Tibial nerve (tissue), 3 donors: ENCODE measurements around the gene ALLC.

Experiments used
- POLR2A ChIP-seq, 2 donors: fragments of 450-650 bp; IDR thresholded peaks; one replicate each; pipeline ENCODE4 v1.6.1; 2017; ENCODE audit warnings: antibody characterized with exemption in 2 of 2, mild to moderate bottlenecking in 2 of 2, moderate library complexity in 2 of 2
- TF ChIP-seq, protein P1 (sequence below), 5 experiments: fragments of 200-600 bp in 3 of 5; fragments of 450-650 bp in 2 of 5; sonication (generic) in 3 of 5; IDR thresholded peaks; one replicate each; pipeline ENCODE4 v1.5.1; 2016 to 2019; ENCODE audit warnings: antibody characterized with exemption in 5 of 5, mild to moderate bottlenecking in 3 of 5, moderate library complexity in 2 of 5

DNA sequence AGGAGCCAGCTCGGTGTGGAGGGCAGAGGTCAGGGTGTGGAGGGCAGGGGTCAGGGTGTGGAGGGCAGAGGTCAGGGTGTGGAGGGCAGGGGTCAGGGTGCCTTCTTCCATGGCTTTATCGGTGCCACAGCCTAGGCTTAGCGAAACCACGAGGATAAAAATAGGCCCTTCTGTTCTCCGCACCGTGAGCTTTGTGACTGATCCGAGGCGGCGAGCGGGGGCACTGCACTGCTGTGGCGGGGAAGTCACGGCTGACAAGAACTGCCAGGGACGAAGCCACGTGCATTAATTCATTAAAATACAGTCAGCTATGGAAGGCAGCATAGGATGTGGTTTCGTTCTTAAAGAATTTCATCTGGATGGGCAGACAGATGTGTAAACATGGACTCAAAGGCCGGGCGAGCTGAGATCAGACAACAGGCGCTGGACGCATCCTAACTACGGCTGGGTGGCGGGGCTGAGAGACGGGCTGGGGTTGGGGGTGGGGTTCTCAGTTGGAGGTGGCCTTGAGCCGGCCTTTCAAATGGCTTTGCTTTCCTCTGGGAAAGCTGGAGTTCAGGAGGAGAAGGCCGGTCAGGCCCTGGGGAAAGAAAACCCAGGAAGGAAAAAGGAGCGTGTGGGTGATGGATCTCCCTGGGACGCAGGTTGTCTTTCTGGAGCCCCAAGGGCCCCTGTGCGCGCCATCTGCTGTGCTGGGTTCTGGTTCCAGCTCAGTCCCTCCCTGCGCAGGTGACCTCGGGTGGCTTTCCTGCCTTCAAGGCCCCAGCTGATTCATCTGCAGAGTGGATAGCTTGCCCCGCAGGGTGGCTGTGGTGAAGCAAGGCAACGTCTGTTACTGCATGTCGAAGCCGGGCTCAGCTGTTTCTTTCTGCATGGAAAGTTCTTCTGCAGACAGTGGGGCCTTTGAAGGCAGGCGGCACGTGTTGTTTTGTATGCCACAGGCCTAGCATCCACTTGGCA is 958 bp upstream of the ALLC start:
- no peak for TF ChIP-seq POLR2A (IDR thresholded peaks at IDR 0.05)
- TF ChIP-seq, protein P1, sequence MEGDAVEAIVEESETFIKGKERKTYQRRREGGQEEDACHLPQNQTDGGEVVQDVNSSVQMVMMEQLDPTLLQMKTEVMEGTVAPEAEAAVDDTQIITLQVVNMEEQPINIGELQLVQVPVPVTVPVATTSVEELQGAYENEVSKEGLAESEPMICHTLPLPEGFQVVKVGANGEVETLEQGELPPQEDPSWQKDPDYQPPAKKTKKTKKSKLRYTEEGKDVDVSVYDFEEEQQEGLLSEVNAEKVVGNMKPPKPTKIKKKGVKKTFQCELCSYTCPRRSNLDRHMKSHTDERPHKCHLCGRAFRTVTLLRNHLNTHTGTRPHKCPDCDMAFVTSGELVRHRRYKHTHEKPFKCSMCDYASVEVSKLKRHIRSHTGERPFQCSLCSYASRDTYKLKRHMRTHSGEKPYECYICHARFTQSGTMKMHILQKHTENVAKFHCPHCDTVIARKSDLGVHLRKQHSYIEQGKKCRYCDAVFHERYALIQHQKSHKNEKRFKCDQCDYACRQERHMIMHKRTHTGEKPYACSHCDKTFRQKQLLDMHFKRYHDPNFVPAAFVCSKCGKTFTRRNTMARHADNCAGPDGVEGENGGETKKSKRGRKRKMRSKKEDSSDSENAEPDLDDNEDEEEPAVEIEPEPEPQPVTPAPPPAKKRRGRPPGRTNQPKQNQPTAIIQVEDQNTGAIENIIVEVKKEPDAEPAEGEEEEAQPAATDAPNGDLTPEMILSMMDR (IDR thresholded peaks at IDR 0.05): no peak
